K562 (cell line): ENCODE results near the gene PIP5KL1. TPM values are rescaled to one million over a fixed set of nuclear protein-coding genes. Genes with fewer than 3 reads are reported as not detected.

Source experiments
- ARID3B ChIP-seq: fragments of 250-450 bp; sonication (Bioruptor Pico); IDR thresholded peaks from 2 replicates; pipeline ENCODE4 v1.4.0; 2020; ENCODE audit warnings: borderline replicate concordance
- ATF4 ChIP-seq: fragments of 450-650 bp; formaldehyde crosslinking; IDR thresholded peaks from 2 replicates; pipeline ENCODE4 v1.4.0; 2022; ENCODE audit warnings: mild to moderate bottlenecking, moderate library complexity
- DLX4 ChIP-seq: fragments of 250-450 bp; sonication (Bioruptor Pico); IDR thresholded peaks from 2 replicates; pipeline ENCODE4 v1.6.1; 2021; ENCODE audit warnings: mild to moderate bottlenecking
- HMGN3 ChIP-seq: IDR thresholded peaks from 2 replicates; pipeline ENCODE4 v1.6.1; 2011; ENCODE audit warnings: borderline replicate concordance, low read depth, mild to moderate bottlenecking, mixed read lengths, low read length; ENCODE audit not compliant: insufficient read length; ENCODE audit errors: extremely low read depth
- KLF16 ChIP-seq: IDR thresholded peaks from 2 replicates; pipeline ENCODE4 v1.6.1; 2016; ENCODE audit warnings: antibody characterized with exemption
- MAX ChIP-seq: sonication (generic); formaldehyde crosslinking; IDR thresholded peaks from 2 replicates; pipeline ENCODE4 v1.9.0; 2022; ENCODE audit warnings: mild to moderate bottlenecking, missing genetic modification reagents
- MTA3 ChIP-seq: fragments of 450-650 bp; formaldehyde crosslinking; IDR thresholded peaks from 2 replicates; pipeline ENCODE4 v1.6.1; 2017; ENCODE audit warnings: mild to moderate bottlenecking, borderline replicate concordance
- NFATC3 ChIP-seq: fragments of 450-650 bp; IDR thresholded peaks from 2 replicates; pipeline ENCODE4 v1.6.1; 2017; ENCODE audit warnings: mild to moderate bottlenecking
- NFIX ChIP-seq: fragments of 250-450 bp; sonication (Bioruptor Pico); IDR thresholded peaks from 2 replicates; pipeline ENCODE4 v1.4.0; 2020; ENCODE audit warnings: low read depth, mild to moderate bottlenecking, moderate library complexity
- PHF8 ChIP-seq: fragments of 200-600 bp; sonication (generic); IDR thresholded peaks from 2 replicates; pipeline ENCODE4 v1.6.1; 2012; ENCODE audit warnings: mixed run types, mild to moderate bottlenecking, inconsistent platforms, low read length, moderate library complexity, borderline replicate concordance
- POLR3A ChIP-seq: IDR thresholded peaks from 2 replicates; pipeline ENCODE4 v1.6.1; 2011; ENCODE audit warnings: borderline replicate concordance, mild to moderate bottlenecking, moderate library complexity; ENCODE audit not compliant: insufficient read length, insufficient read depth; ENCODE audit errors: extremely low read depth
- RAD21 ChIP-seq, 2 experiments: fragments of 250-450 bp in 1 of 2; fragments of 450-650 bp in 1 of 2; sonication (Bioruptor Pico) in 1 of 2; formaldehyde crosslinking in 1 of 2; IDR thresholded peaks in 1 of 2; conservative IDR thresholded peaks in 1 of 2; 2 replicates each; pipeline versions ENCODE4 v1.4.0 to v1.8.0; 2020 to 2022; ENCODE audit warnings: mild to moderate bottlenecking in 2 of 2, moderate library complexity in 1 of 2
- SMARCC2 ChIP-seq: fragments of 450-650 bp; IDR thresholded peaks from 2 replicates; pipeline ENCODE4 v1.6.1; 2017; ENCODE audit warnings: antibody characterized with exemption, moderate library complexity, mild to moderate bottlenecking, low read depth
- STAT5B ChIP-seq: fragments of 250-450 bp; sonication (Bioruptor Pico); IDR thresholded peaks from 2 replicates; pipeline ENCODE4 v1.8.0; 2021; ENCODE audit warnings: mild to moderate bottlenecking, inconsistent platforms
- ZFPM2 ChIP-seq: fragments of 250-450 bp; sonication (Bioruptor Pico); IDR thresholded peaks from 2 replicates; pipeline ENCODE4 v1.5.1; 2022; ENCODE audit warnings: mild to moderate bottlenecking
- ZHX1 ChIP-seq: fragments of 150-350 bp; conservative IDR thresholded peaks from 2 replicates; pipeline ENCODE4 v1.6.1; 2014; ENCODE audit warnings: low read length
- ZSCAN32 ChIP-seq: fragments of 450-650 bp; formaldehyde crosslinking; IDR thresholded peaks from 2 replicates; pipeline ENCODE4 v1.4.0; 2020; ENCODE audit warnings: mild to moderate bottlenecking, moderate library complexity
- polyA plus RNA-seq, 8 experiments: library from polyadenylated mRNA; depleted of rRNA in 4 of 8; stranded (reverse) in 5 of 8; unstranded in 3 of 8; fragments of >200 nt; fragmentation: Nextera tagmentation in 2 of 8; fragmentation: Illumina TruSeq in 1 of 8; extraction: Ambion mirVana in 2 of 8; extraction: Trizol in 1 of 8; gene quantifications; 2 replicates each; pipeline versions ENCODE4 v1.2.1 to v1.2.3, GENCODE V29; 2011 to 2014; ENCODE audit warnings: inconsistent platforms in 1 of 8, missing spikeins in 1 of 8
- total RNA-seq, 7 experiments: library from RNA; depleted of rRNA in 6 of 7; stranded (reverse); fragments of >200 nt in 6 of 7; fragmentation: Illumina TruSeq in 2 of 7; extraction: Trizol in 2 of 7; gene quantifications; 2 replicates each; pipeline versions ENCODE4 v1.2.1 to v1.2.3, GENCODE V29; 2011 to 2021; ENCODE audit warnings: low replicate concordance in 1 of 7
- TF ChIP-seq, protein P1 (sequence below): fragments of 250-450 bp; sonication (Bioruptor Pico); IDR thresholded peaks from 2 replicates; pipeline ENCODE4 v1.5.0; 2022; ENCODE audit warnings: mild to moderate bottlenecking

The PIP5KL1 gene
- total and polyA plus RNA-seq, 9 of the 15 experiments (the other 6 are each of a cell fraction or from before 2014, with no cell fraction given): 0.18 to 4.8 (median 1.2) TPM

GRCh38 chr9:127899128-127899943, 31.2 kb downstream of the PIP5KL1 start, which contains the start of gene ST6GALNAC6 (continued):
- TF ChIP-seq DLX4 (CRISPR knock-in tag) (no peak), NFIX (CRISPR knock-in tag) (no peak), MTA3 (peak; percentile 22; the same call in 1 of the 2 replicates), KLF16 (no peak), SMARCC2 (no peak), POLR3A (no peak), ZSCAN32 (CRISPR knock-in tag) (no peak), RAD21 (CRISPR knock-in tag; conservative IDR thresholded peaks at IDR 0.05 in 1 of 2, IDR thresholded peaks at IDR 0.05 in 1 of 2) (no peak), PHF8 (peak; percentile 55; the same call in 1 of the 2 replicates), MAX (CRISPR knock-in tag) (no peak), ATF4 (no peak; the same call in 1 of the 2 replicates), ZHX1 (no peak), ARID3B (CRISPR knock-in tag) (no peak), HMGN3 (peak; percentile 78), ZFPM2 (CRISPR knock-in tag) (no peak), NFATC3 (no peak), STAT5B (CRISPR knock-in tag) (no peak)
- TF ChIP-seq, protein P1, sequence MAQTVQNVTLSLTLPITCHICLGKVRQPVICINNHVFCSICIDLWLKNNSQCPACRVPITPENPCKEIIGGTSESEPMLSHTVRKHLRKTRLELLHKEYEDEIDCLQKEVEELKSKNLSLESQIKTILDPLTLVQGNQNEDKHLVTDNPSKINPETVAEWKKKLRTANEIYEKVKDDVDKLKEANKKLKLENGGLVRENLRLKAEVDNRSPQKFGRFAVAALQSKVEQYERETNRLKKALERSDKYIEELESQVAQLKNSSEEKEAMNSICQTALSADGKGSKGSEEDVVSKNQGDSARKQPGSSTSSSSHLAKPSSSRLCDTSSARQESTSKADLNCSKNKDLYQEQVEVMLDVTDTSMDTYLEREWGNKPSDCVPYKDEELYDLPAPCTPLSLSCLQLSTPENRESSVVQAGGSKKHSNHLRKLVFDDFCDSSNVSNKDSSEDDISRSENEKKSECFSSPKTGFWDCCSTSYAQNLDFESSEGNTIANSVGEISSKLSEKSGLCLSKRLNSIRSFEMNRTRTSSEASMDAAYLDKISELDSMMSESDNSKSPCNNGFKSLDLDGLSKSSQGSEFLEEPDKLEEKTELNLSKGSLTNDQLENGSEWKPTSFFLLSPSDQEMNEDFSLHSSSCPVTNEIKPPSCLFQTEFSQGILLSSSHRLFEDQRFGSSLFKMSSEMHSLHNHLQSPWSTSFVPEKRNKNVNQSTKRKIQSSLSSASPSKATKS (CRISPR knock-in tag): no peak
